ENCODE measurements around the gene LOXHD1.

LOXHD1 gene

GRCh38 chr18:46538376-46538775, 118.6 kb downstream of the LOXHD1 start:
- no peak for DNase-seq

- DNase-seq: no peak
Measured at GRCh38 chr18:46536215-46536874, 120.7 kb downstream of the LOXHD1 start.

- DNase-seq: no peak
Measured at GRCh38 chr18:46531482-46531881, 125.5 kb downstream of the LOXHD1 start.

GRCh38 chr18:46528037-46528436, 129.0 kb downstream of the LOXHD1 start:
- DNase-seq: no peak

- DNase-seq: no peak
Measured at GRCh38 chr18:46519870-46520269, 137.2 kb downstream of the LOXHD1 start.

- DNase-seq: no peak
Measured at GRCh38 chr18:46518438-46518837, 138.6 kb downstream of the LOXHD1 start.

- no peak for DNase-seq
Measured at GRCh38 chr18:46516555-46516954, 140.5 kb downstream of the LOXHD1 start.

GRCh38 chr18:46510386-46510785, 146.6 kb downstream of the LOXHD1 start:
- DNase-seq: no peak

- DNase-seq: no peak
Measured at GRCh38 chr18:46509530-46509929, 147.5 kb downstream of the LOXHD1 start.

GRCh38 chr18:46506974-46507586, 149.9 kb downstream of the LOXHD1 start:
- no peak for DNase-seq

- DNase-seq: no peak
Measured at GRCh38 chr18:46502444-46502843, 154.6 kb downstream of the LOXHD1 start.

- no peak for DNase-seq
Measured at GRCh38 chr18:46497129-46497528, 159.9 kb downstream of the LOXHD1 start.

GRCh38 chr18:46488471-46489213, 168.4 kb downstream of the LOXHD1 start:
- DNase-seq: no peak

- no peak for DNase-seq
Measured at GRCh38 chr18:46485675-46486194, 171.3 kb downstream of the LOXHD1 start.

GRCh38 chr18:46484971-46485370, 172.0 kb downstream of the LOXHD1 start:
- no peak for DNase-seq

- no peak for DNase-seq
Measured at GRCh38 chr18:46482831-46483230, 174.2 kb downstream of the LOXHD1 start.

- DNase-seq: no peak
Measured at GRCh38 chr18:46481847-46482245, 175.2 kb downstream of the LOXHD1 start.

GRCh38 chr18:46481048-46481846, 175.8 kb downstream of the LOXHD1 start:
- no peak for DNase-seq

- no peak for DNase-seq
Measured at GRCh38 chr18:46480226-46480625, 176.8 kb downstream of the LOXHD1 start.

GRCh38 chr18:46478796-46479195, 178.2 kb downstream of the LOXHD1 start:
- no peak for DNase-seq

- no peak for DNase-seq
Measured at GRCh38 chr18:46477425-46478011, 179.5 kb downstream of the LOXHD1 start.

- no peak for DNase-seq
Measured at GRCh38 chr18:46475390-46475752, 181.6 kb downstream of the LOXHD1 start.

Data from NCI-H1436 treated with DMSO at 0.1 percent for 48 hours (cell line).